ENCODE results near the gene FOXC2.

The FOXC2 gene

GRCh38 chr16:86577314-86577971 is 10.8 kb downstream of the FOXC2 start:
- in situ Hi-C loops (cut with HindIII; ENCODE audit: low pct_ligation_motif_present, low sequenced_read_pairs) = loop anchor here (25.0 kb wide), 1 partner anchor 185 kb away; no protein-coding TSS in a partner anchor
- H3K36me3 ChIP-seq (replicated peaks) = peaks cover 21% of the 10 kb centered on the region
- H3K27me3 ChIP-seq (replicated peaks) = no peaks in the 10 kb centered on the region
- no peak for TF ChIP-seq CTCF (IDR thresholded peaks at IDR 0.05; ENCODE audit: low read depth, low read length, missing control alignments)
- DNase-seq = no peak
- peak overlapping the region; percentile 76 for H3K4me3 ChIP-seq (ENCODE audit: low read depth, low read length)
- H3K27ac ChIP-seq = peak overlapping the region; percentile 95

- peak within 1 kb of the TSS; percentile 95 for H3K27ac ChIP-seq
- in situ Hi-C loops (cut with HindIII; ENCODE audit: low pct_ligation_motif_present, low sequenced_read_pairs) = loop anchor here (25.0 kb wide), 1 partner anchor 184 kb away; no protein-coding TSS in a partner anchor
Measured at GRCh38 chr16:86578061-86578599, 11.5 kb downstream of the FOXC2 start, which contains the start of gene FOXL1. Gene FOXL1 (plus strand): TSS chr16:86578549. CDS start chr16:86578724, 175 bp downstream.

GRCh38 chr16:86578611-86579267 is 12.1 kb downstream of the FOXC2 start:
- in situ Hi-C loops (cut with HindIII; ENCODE audit: low pct_ligation_motif_present, low sequenced_read_pairs) = loop anchor here (25.0 kb wide), 1 partner anchor 184 kb away; no protein-coding TSS in a partner anchor
- Histone ChIP-seq H3K4me3 (ENCODE audit: low read depth, low read length) (peak overlapping the region; percentile 58), H3K27ac (peak overlapping the region; percentile 95), H3K27me3 (replicated peaks) (no peaks in the 10 kb centered on the region), H3K36me3 (replicated peaks) (peaks cover 10% of the 10 kb centered on the region)
- DNase-seq = peak; percentile 78
- TF ChIP-seq CTCF (IDR thresholded peaks at IDR 0.05; ENCODE audit: low read depth, low read length, missing control alignments) = no peak

More at GRCh38 chr16:86578061-86578599, 11.5 kb downstream of the FOXC2 start, which contains the start of gene FOXL1:
- DNase-seq = peak; percentile 83
- Histone ChIP-seq H3K27me3 (replicated peaks) (no peaks in the 10 kb centered on the region), H3K4me3 (ENCODE audit: low read depth, low read length) (peak within 1 kb of the TSS; percentile 76), H3K36me3 (replicated peaks) (peaks cover 14% of the 10 kb centered on the region)
- TF ChIP-seq CTCF (IDR thresholded peaks at IDR 0.05; ENCODE audit: low read depth, low read length, missing control alignments) = no peak

- TF ChIP-seq CTCF (IDR thresholded peaks at IDR 0.05; ENCODE audit: low read depth, low read length, missing control alignments) = no peak
- Histone ChIP-seq H3K27me3 (replicated peaks) (no peaks in the 10 kb centered on the region), H3K27ac (peak overlapping the region; percentile 95), H3K4me3 (ENCODE audit: low read depth, low read length) (peak overlapping the region; percentile 58), H3K36me3 (replicated peaks) (peaks cover 8% of the 10 kb centered on the region)
- in situ Hi-C loops (cut with HindIII; ENCODE audit: low pct_ligation_motif_present, low sequenced_read_pairs) = loop anchor here (25.0 kb wide), 1 partner anchor 183 kb away; no protein-coding TSS in a partner anchor
- no peak for DNase-seq
Measured at GRCh38 chr16:86579268-86580062, 12.8 kb downstream of the FOXC2 start.

- no peaks in the 10 kb centered on the region for H3K27me3 ChIP-seq (replicated peaks)
- peaks cover 8% of the 10 kb centered on the region for H3K36me3 ChIP-seq (replicated peaks)
- peak overlapping the region; percentile 58 for H3K4me3 ChIP-seq (ENCODE audit: low read depth, low read length)
- no peak for DNase-seq
- TF ChIP-seq CTCF (IDR thresholded peaks at IDR 0.05; ENCODE audit: low read depth, low read length, missing control alignments) = no peak
- in situ Hi-C loops (cut with HindIII; ENCODE audit: low pct_ligation_motif_present, low sequenced_read_pairs) = loop anchor here (25.0 kb wide), 1 partner anchor 182 kb away; no protein-coding TSS in a partner anchor
- peak overlapping the region; percentile 95 for H3K27ac ChIP-seq
Measured at GRCh38 chr16:86580063-86580790, 13.6 kb downstream of the FOXC2 start.
